IMR-90 (cell line): ENCODE data around the gene LRAT. TPM values are rescaled to one million over a fixed set of nuclear protein-coding genes. Genes with fewer than 3 reads are reported as not detected.

Source experiments
- ATAC-seq: fragments of 200-7000 bp; cut with Tn5 transposase; 2 replicates; pipeline ENCODE4 v1.9.1; 2020; ENCODE audit warnings: low read depth, mild to moderate bottlenecking, moderate library complexity
- BruUV-seq: library from RNA; stranded (reverse); fragments of 400-500 nt; replicated peaks from 2 replicates; lab custom pipeline; 2021; lab: Mats Ljungman, UMichigan
- CTCF ChIA-PET: fragments of 300-600 bp; formaldehyde crosslinking; extraction: SDS; loops from one replicate; lab custom pipeline; 2021; ENCODE audit warnings: antibody characterized with exemption; lab: Yijun Ruan, JAX
- POLR2A ChIA-PET: fragments of 300-600 bp; sonication (Branson Sonifier 250); formaldehyde crosslinking; loops from one replicate; lab custom pipeline; 2022; ENCODE audit warnings: antibody characterized with exemption; ENCODE audit not compliant: unreplicated experiment; lab: Charles Lee
- DNase-seq: peaks from one replicate; pipeline ENCODE4 v3.0.0; 2013
- H2AFZ ChIP-seq: replicated peaks from 2 replicates; pipeline ENCODE3; 2013; ENCODE audit warnings: low read length, mild to moderate bottlenecking; ENCODE audit not compliant: poor library complexity
- H2AK5ac ChIP-seq: 2 replicates; pipeline ENCODE4 v1.6.1; 2013; ENCODE audit warnings: low read depth, low read length, inconsistent platforms
- H2AK9ac ChIP-seq: replicated peaks from 2 replicates; pipeline ENCODE3; 2013; ENCODE audit warnings: mild to moderate bottlenecking, low read depth, low read length, moderate library complexity; ENCODE audit not compliant: poor library complexity
- H2BK120ac ChIP-seq: 2 replicates; pipeline ENCODE4 v1.6.1; 2013; ENCODE audit warnings: low read depth, low read length, inconsistent platforms
- H2BK15ac ChIP-seq: 3 replicates; pipeline ENCODE4 v1.6.1; 2013; ENCODE audit warnings: low read depth, low read length, inconsistent platforms
- H2BK20ac ChIP-seq: 2 replicates; pipeline ENCODE4 v1.6.1; 2013; ENCODE audit warnings: low read depth, mild to moderate bottlenecking, inconsistent platforms, low read length, moderate library complexity
- H2BK5ac ChIP-seq: 2 replicates; pipeline ENCODE4 v1.6.1; 2013; ENCODE audit warnings: mild to moderate bottlenecking, low read depth, low read length, inconsistent platforms; ENCODE audit not compliant: poor library complexity, severe bottlenecking
- H3K14ac ChIP-seq: replicated peaks from 2 replicates; pipeline ENCODE4 v1.6.1; 2013; ENCODE audit warnings: low read depth, low read length, inconsistent platforms
- H3K18ac ChIP-seq: 2 replicates; pipeline ENCODE4 v1.6.1; 2013; ENCODE audit warnings: low read depth, low read length, control low read depth
- H3K23ac ChIP-seq: 2 replicates; pipeline ENCODE4 v1.6.1; 2013; ENCODE audit warnings: low read depth, low read length, inconsistent platforms
- H3K27ac ChIP-seq: 2 replicates; pipeline ENCODE4 v1.5.1; 2013; ENCODE audit warnings: mild to moderate bottlenecking, control low read depth, low read length; ENCODE audit not compliant: insufficient read depth
- H3K27me3 ChIP-seq: 2 replicates; pipeline ENCODE4 v1.6.1; 2013; ENCODE audit warnings: low read length; ENCODE audit not compliant: control insufficient read depth, insufficient read depth
- H3K36me3 ChIP-seq: 2 replicates; pipeline ENCODE4 v1.6.1; 2013; ENCODE audit warnings: low read length, mixed read lengths; ENCODE audit not compliant: control insufficient read depth, insufficient read depth
- H3K4ac ChIP-seq: 2 replicates; pipeline ENCODE4 v1.6.1; 2013; ENCODE audit warnings: low read depth, low read length, inconsistent platforms
- H3K4me1 ChIP-seq: 2 replicates; pipeline ENCODE4 v1.6.1; 2013; ENCODE audit warnings: low read length, mixed read lengths; ENCODE audit not compliant: control insufficient read depth, insufficient read depth
- H3K4me2 ChIP-seq: 2 replicates; pipeline ENCODE4 v1.6.1; 2013; ENCODE audit warnings: low read depth, mild to moderate bottlenecking, control low read depth, low read length, moderate library complexity
- H3K4me3 ChIP-seq: 2 replicates; pipeline ENCODE4 v1.5.1; 2013; ENCODE audit warnings: low read depth, mild to moderate bottlenecking, control low read depth, low read length, moderate library complexity; ENCODE audit not compliant: insufficient read depth
- H3K56ac ChIP-seq: 2 replicates; pipeline ENCODE4 v1.6.1; 2013; ENCODE audit warnings: low read length, inconsistent platforms; ENCODE audit not compliant: insufficient read depth; ENCODE audit errors: extremely low read depth
- H3K79me1 ChIP-seq, 2 experiments: 2 replicates each; pipeline ENCODE4 v1.6.1; 2013; ENCODE audit warnings: low read length in 2 of 2, inconsistent platforms in 1 of 2, low read depth in 1 of 2
- H3K9ac ChIP-seq: 2 replicates; pipeline ENCODE4 v1.6.1; 2013; ENCODE audit warnings: low read depth, low read length, control low read depth
- H3K9me1 ChIP-seq: 2 replicates; pipeline ENCODE4 v1.6.1; 2013; ENCODE audit warnings: low read length, inconsistent platforms; ENCODE audit not compliant: insufficient read depth
- H3K9me3 ChIP-seq: 2 replicates; pipeline ENCODE4 v1.6.1; 2013; ENCODE audit warnings: low read length; ENCODE audit not compliant: control insufficient read depth, insufficient read depth
- H4K20me1 ChIP-seq: 2 replicates; pipeline ENCODE4 v1.6.1; 2013; ENCODE audit warnings: low read length, inconsistent platforms; ENCODE audit not compliant: insufficient read depth
- H4K5ac ChIP-seq: 2 replicates; pipeline ENCODE4 v1.6.1; 2013; ENCODE audit warnings: mild to moderate bottlenecking, low read depth, low read length, control low read depth
- H4K8ac ChIP-seq, 2 experiments: 2 replicates each; pipeline ENCODE4 v1.6.1; 2013; ENCODE audit warnings: low read depth in 2 of 2, low read length in 2 of 2, control low read depth in 1 of 2, inconsistent platforms in 1 of 2
- H4K91ac ChIP-seq: 2 replicates; pipeline ENCODE4 v1.6.1; 2013; ENCODE audit warnings: low read depth, low read length, inconsistent platforms; ENCODE audit not compliant: insufficient read depth
- BHLHE40 ChIP-seq: fragments of 150-350 bp; IDR thresholded peaks from 2 replicates; pipeline ENCODE4 v1.6.1; 2016; ENCODE audit warnings: mild to moderate bottlenecking, low read depth, low read length
- CEBPB ChIP-seq: IDR thresholded peaks from 2 replicates; pipeline ENCODE4 v1.6.1; 2012; ENCODE audit warnings: low read depth, low read length, improper control_type of control experiment
- CHD1 ChIP-seq: IDR thresholded peaks from 2 replicates; pipeline ENCODE4 v1.6.1; 2012; ENCODE audit warnings: low read depth, low read length, improper control_type of control experiment
- NFE2L2 ChIP-seq: fragments of 150-350 bp; IDR thresholded peaks from 2 replicates; pipeline ENCODE4 v1.6.1; 2016; ENCODE audit warnings: low read depth, mild to moderate bottlenecking, low read length
- POLR2A ChIP-seq: IDR thresholded peaks from 2 replicates; pipeline ENCODE4 v1.6.1; 2012; ENCODE audit warnings: mild to moderate bottlenecking, low read depth, low read length
- RAD21 ChIP-seq: IDR thresholded peaks from 2 replicates; pipeline ENCODE4 v1.6.1; 2012; ENCODE audit warnings: low read length, improper control_type of control experiment
- dilution Hi-C: fragments of 300-500 bp; cut with HindIII; formaldehyde crosslinking; loops from one replicate; pipeline ENCODE4 v1.14.3; 2018; ENCODE audit warnings: low sequenced_read_pairs; ENCODE audit not compliant: unreplicated experiment
- in situ Hi-C: fragments of 300-500 bp; cut with MboI; formaldehyde crosslinking; loops from 3 replicates; pipeline ENCODE4 v1.14.3; 2019; ENCODE audit warnings: low sequenced_read_pairs, inconsistent platforms, mixed read lengths
- intact Hi-C: fragments of 100-400 bp; cut with micrococcal nuclease; formaldehyde crosslinking; loops from 2 replicates; pipeline ENCODE4 v1.10.0; 2022
- polyA plus RNA-seq, 3 experiments: library from polyadenylated mRNA; depleted of rRNA; stranded (reverse); fragments of >200 nt; gene quantifications; 2 replicates each; pipeline ENCODE4 v1.2.3, GENCODE V29; 2012; ENCODE audit warnings: low replicate concordance in 1 of 3
- total RNA-seq: library from RNA; depleted of rRNA; stranded (reverse); fragments of >200 nt; gene quantifications from 2 replicates; pipeline ENCODE4 v1.2.3, GENCODE V29; 2012
- TF ChIP-seq, protein P1 (sequence below): fragments of 150-350 bp; IDR thresholded peaks from 2 replicates; pipeline ENCODE4 v1.6.1; 2016; ENCODE audit warnings: low read depth, mild to moderate bottlenecking, low read length, moderate library complexity, borderline replicate concordance

The LRAT gene
- total and polyA plus RNA-seq, 2 of the 4 experiments (the other 2 are of a cell fraction) = under 0.01 to 0.03 TPM

DNA sequence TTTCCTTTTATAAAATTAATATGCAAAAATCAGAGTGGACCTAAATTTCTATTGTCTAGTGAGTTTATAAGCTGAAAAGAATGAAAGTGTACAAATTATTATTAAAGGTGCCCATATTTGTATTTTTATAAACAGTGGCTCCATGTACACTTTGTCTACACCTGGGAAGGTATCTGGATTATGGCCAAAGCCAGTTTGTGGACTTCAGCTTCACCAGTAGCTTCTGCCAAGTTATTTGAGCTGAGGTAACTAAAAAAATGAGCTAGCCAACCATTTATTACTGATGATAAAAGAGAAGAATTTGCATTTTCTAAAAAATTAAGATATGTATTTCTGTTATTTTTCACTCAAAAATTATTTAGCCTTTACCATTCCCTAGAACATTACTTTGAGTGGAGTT lies 32.3 kb upstream of the LRAT start:
- Histone ChIP-seq H3K36me3 (no peaks in the 10 kb centered on the region), H4K20me1 (no peaks in the 10 kb centered on the region), H2BK15ac (no peak overlapping the region), H2AK9ac (no peak overlapping the region), H3K79me1 (no peaks in the 10 kb centered on the region), H2BK20ac (no peak overlapping the region), H3K9ac (no peak overlapping the region), H4K5ac (no peak overlapping the region), H3K23ac (no peak overlapping the region), H3K18ac (no peak overlapping the region), H3K4me1 (no peaks in the 10 kb centered on the region), H3K27me3 (no peaks in the 10 kb centered on the region), H3K56ac (no peak overlapping the region), H2AFZ (no peak overlapping the region), H3K4me3 (no peak overlapping the region), H2AK5ac (no peak overlapping the region), H3K4me2 (no peak overlapping the region), H3K4ac (no peak overlapping the region), H2BK5ac (no peak overlapping the region), H3K14ac (no peak overlapping the region), H3K9me3 (no peaks in the 10 kb centered on the region), H3K9me1 (no peaks in the 10 kb centered on the region), H4K91ac (no peak overlapping the region), H4K8ac (no peak overlapping the region), H3K27ac (no peak overlapping the region), H2BK120ac (no peak overlapping the region)
- dilution Hi-C loops = no loop called here
- TF ChIP-seq CHD1 (no peak), CEBPB (no peak), POLR2A (no peak), RAD21 (no peak), BHLHE40 (no peak), NFE2L2 (no peak)
- TF ChIP-seq, protein P1, sequence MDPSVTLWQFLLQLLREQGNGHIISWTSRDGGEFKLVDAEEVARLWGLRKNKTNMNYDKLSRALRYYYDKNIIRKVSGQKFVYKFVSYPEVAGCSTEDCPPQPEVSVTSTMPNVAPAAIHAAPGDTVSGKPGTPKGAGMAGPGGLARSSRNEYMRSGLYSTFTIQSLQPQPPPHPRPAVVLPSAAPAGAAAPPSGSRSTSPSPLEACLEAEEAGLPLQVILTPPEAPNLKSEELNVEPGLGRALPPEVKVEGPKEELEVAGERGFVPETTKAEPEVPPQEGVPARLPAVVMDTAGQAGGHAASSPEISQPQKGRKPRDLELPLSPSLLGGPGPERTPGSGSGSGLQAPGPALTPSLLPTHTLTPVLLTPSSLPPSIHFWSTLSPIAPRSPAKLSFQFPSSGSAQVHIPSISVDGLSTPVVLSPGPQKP = no peak
- in situ Hi-C loops = no loop called here
- ATAC-seq (no peak), DNase-seq (no peak)
- CTCF ChIA-PET = interaction anchor here (1.2 kb wide), 1 partner anchor 11 kb away, joined by 3 read pairs; no protein-coding TSS in a partner anchor
- POLR2A ChIA-PET = no interaction called here
- intact Hi-C loops = no loop called here
- no TSS peak for BruUV-seq
